ENCODE results near the gene MCTP1. TPM values are rescaled to one million over a fixed set of nuclear protein-coding genes. Genes with fewer than 3 reads are reported as not detected.

MCTP1 gene
- total and polyA plus RNA-seq, 2 of the 13 experiments (the other 11 are each of a cell fraction or from before 2014, with no cell fraction given): 0.15 to 0.48 TPM

- no peak overlapping the region for H3K27ac ChIP-seq (ENCODE audit: extremely low read length, insufficient read depth, low read length)
- H3K79me2 ChIP-seq (ENCODE audit: insufficient read depth, low read length): no peaks in the 10 kb centered on the region
- no TSS peak for BruUV-seq (replicated peaks)
- H3K4me2 ChIP-seq (ENCODE audit: low read depth, low read length): no peak overlapping the region
- H4K20me1 ChIP-seq (ENCODE audit: insufficient read depth, low read length): no peaks in the 10 kb centered on the region
- no peak overlapping the region for H3K9ac ChIP-seq (ENCODE audit: insufficient read depth, low read depth, low read length)
- H2AFZ ChIP-seq (ENCODE audit: low read length): no peak overlapping the region
- H3K27me3 ChIP-seq (ENCODE audit: control insufficient read depth in 1 of 2, insufficient read depth in 2 of 2, low read length in 2 of 2): no peaks in the 10 kb centered on the region
- TF ChIP-seq MYPOP (CRISPR knock-in tag; IDR thresholded peaks at IDR 0.05) (no peak), MED13 (CRISPR knock-in tag; IDR thresholded peaks at IDR 0.05) (no peak), ZNF574 (CRISPR knock-in tag; IDR thresholded peaks at IDR 0.05) (no peak), FOXM1 (CRISPR knock-in tag; IDR thresholded peaks at IDR 0.05) (no peak), KDM2A (CRISPR knock-in tag; IDR thresholded peaks at IDR 0.05; ENCODE audit: borderline replicate concordance, low read depth) (no peak), ZFP91 (CRISPR knock-in tag; IDR thresholded peaks at IDR 0.05; ENCODE audit: borderline replicate concordance) (no peak), ZBTB7A (CRISPR knock-in tag; IDR thresholded peaks at IDR 0.05) (no peak), SRSF4 (IDR thresholded peaks at IDR 0.05; ENCODE audit: low read depth, low read length, poor library complexity, severe bottlenecking) (no peak), SCMH1 (CRISPR knock-in tag; IDR thresholded peaks at IDR 0.05; ENCODE audit: borderline replicate concordance) (no peak), ZBTB14 (CRISPR knock-in tag; IDR thresholded peaks at IDR 0.05) (no peak), HOXA7 (CRISPR knock-in tag; IDR thresholded peaks at IDR 0.05) (no peak), PLSCR1 (CRISPR knock-in tag; IDR thresholded peaks at IDR 0.05; ENCODE audit: borderline replicate concordance) (no peak), ZNF562 (CRISPR knock-in tag; IDR thresholded peaks at IDR 0.05; ENCODE audit: borderline replicate concordance) (no peak), ZBTB8A (CRISPR knock-in tag; IDR thresholded peaks at IDR 0.05; ENCODE audit: borderline replicate concordance, low read depth) (no peak)
- no peak overlapping the region for H3K4me3 ChIP-seq (replicated peaks in 1 of 3; ENCODE audit: insufficient read depth in 1 of 3, low read depth in 2 of 3, low read length in 3 of 3)
- 71% methylated on average over 1 of the region's 1 CpG for WGBS (ENCODE audit: low lambda C conversion rate)
- CTCF ChIA-PET (ENCODE audit: low intra/inter-chr PET ratio, low total read pairs): no interaction called here
- in situ Hi-C loops (cut with HindIII; ENCODE audit: extremely low pct_ligation_motif_present, low pct_unique_long_range_greater_than_20kb): no loop called here
- H3K4me1 ChIP-seq (ENCODE audit: insufficient read depth, low read length): no peaks in the 10 kb centered on the region
- intact Hi-C loops (cut with micrococcal nuclease; ENCODE audit: unreplicated experiment): no loop called here
- POLR2A ChIA-PET: no interaction called here
- FAIRE-seq: no peak
- H3K36me3 ChIP-seq (replicated peaks in 1 of 2; ENCODE audit: control insufficient read depth in 1 of 2, insufficient read depth in 2 of 2, low read length in 2 of 2): no peaks in the 10 kb centered on the region
- no peaks in the 10 kb centered on the region for H3K9me3 ChIP-seq (ENCODE audit: low read length)
- no peak for ATAC-seq
- DNase-seq (ENCODE audit: low spot score): no peak
These were observed 209.8 kb downstream of the MCTP1 start for GRCh38 chr5:95075111-95075510.
